ENCODE measurements around the gene EEA1. TPM values are rescaled to one million over a fixed set of nuclear protein-coding genes. Genes with fewer than 3 reads are reported as not detected.

EEA1 gene
- total and polyA plus RNA-seq, 2 of the 8 experiments (the other 6 are each of a cell fraction or from before 2014, with no cell fraction given) = 1.0 to 18.8 TPM

- TF ChIP-seq SUZ12 (IDR thresholded peaks at IDR 0.05; ENCODE audit: low read length) = no peak
- TF ChIP-seq YY1 (IDR thresholded peaks at IDR 0.05; ENCODE audit: low read depth, low read length) = no peak
- no peak for TF ChIP-seq GTF2F1 (IDR thresholded peaks at IDR 0.05; ENCODE audit: borderline replicate concordance, low read depth, low read length)
- TF ChIP-seq RBBP5 (IDR thresholded peaks at IDR 0.05; ENCODE audit: borderline replicate concordance, low read depth, low read length) = no peak
- TF ChIP-seq RXRA (IDR thresholded peaks at IDR 0.05; ENCODE audit: insufficient read depth, low read depth, low read length) = no peak
- TF ChIP-seq JUND (IDR thresholded peaks at IDR 0.05; ENCODE audit: low read length) = no peak
- TF ChIP-seq GABPA (IDR thresholded peaks at IDR 0.05; ENCODE audit: borderline replicate concordance, insufficient read depth, low read length) = no peak
Measured at GRCh38 chr12:92879698-92880322, 49.3 kb downstream of the EEA1 start (continued).

Measured in H1 (cell line).